LNCaP clone FGC (cell line): ENCODE measurements around the gene UBE2D4.
"Not testable (repeated sequence)": the region's sequence is repeated elsewhere in the genome, so short reads cannot be mapped to it uniquely, and the experiment has no call there.

Experiments
- DNase-seq: peaks from one replicate; pipeline ENCODE4 v3.0.0-alpha.2; 2011; ENCODE audit warnings: low read depth
- H3K4me3 ChIP-seq: 2 replicates; pipeline ENCODE4 v1.5.1; 2011; ENCODE audit warnings: mild to moderate bottlenecking, low read depth, low read length, control low read depth
- TF ChIP-seq, protein P1 (sequence below): IDR thresholded peaks from 2 replicates; pipeline ENCODE4 v1.5.1; 2012; ENCODE audit warnings: mild to moderate bottlenecking; ENCODE audit not compliant: control insufficient read depth, insufficient read depth; ENCODE audit errors: extremely low read depth

The UBE2D4 gene

DNA sequence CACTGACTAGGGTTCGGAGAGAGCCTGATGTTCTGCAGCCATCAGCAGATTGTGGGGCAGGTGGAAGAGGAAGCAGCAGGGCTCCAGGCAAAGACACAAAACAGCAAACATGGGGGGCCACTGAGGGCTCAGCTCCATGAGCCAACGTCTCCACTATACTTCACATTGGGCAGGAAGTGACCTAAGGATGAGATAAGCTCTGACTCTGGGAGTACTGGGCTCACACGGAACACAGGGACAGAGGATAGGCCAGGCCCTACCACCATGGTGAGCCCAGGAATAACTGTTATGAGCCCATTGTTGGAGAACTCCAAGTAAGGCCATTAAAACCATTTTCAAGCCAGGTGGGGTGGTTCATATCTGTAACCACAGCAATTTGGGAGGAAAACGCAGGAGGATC is 42.0 kb upstream of the UBE2D4 start:
- no peak for DNase-seq
- TF ChIP-seq, protein P1, sequence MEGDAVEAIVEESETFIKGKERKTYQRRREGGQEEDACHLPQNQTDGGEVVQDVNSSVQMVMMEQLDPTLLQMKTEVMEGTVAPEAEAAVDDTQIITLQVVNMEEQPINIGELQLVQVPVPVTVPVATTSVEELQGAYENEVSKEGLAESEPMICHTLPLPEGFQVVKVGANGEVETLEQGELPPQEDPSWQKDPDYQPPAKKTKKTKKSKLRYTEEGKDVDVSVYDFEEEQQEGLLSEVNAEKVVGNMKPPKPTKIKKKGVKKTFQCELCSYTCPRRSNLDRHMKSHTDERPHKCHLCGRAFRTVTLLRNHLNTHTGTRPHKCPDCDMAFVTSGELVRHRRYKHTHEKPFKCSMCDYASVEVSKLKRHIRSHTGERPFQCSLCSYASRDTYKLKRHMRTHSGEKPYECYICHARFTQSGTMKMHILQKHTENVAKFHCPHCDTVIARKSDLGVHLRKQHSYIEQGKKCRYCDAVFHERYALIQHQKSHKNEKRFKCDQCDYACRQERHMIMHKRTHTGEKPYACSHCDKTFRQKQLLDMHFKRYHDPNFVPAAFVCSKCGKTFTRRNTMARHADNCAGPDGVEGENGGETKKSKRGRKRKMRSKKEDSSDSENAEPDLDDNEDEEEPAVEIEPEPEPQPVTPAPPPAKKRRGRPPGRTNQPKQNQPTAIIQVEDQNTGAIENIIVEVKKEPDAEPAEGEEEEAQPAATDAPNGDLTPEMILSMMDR, result no peak
- H3K4me3 ChIP-seq, result no peak overlapping the region

DNA sequence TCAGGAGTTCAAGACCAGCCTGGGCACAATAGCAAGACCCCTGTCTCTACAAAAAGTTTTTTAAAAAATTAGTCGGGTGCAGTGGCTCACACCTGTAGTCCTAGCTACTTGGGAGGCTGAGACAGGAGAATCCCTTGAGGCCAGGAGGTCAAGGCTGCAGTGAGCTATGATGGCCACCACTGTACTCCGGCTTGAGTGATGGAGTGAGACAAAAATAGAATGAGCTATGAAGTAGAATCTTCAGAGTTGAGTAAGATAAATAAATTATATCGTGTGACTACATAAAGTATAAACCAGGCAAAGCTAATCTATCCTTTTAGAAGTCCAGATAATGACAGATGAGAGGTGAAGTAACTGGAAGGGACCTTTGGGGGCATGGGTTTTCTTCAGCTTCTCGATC is 41.6 kb upstream of the UBE2D4 start:
- TF ChIP-seq, protein P1, result no peak
- DNase-seq, result no peak
- no peak overlapping the region for H3K4me3 ChIP-seq

DNA sequence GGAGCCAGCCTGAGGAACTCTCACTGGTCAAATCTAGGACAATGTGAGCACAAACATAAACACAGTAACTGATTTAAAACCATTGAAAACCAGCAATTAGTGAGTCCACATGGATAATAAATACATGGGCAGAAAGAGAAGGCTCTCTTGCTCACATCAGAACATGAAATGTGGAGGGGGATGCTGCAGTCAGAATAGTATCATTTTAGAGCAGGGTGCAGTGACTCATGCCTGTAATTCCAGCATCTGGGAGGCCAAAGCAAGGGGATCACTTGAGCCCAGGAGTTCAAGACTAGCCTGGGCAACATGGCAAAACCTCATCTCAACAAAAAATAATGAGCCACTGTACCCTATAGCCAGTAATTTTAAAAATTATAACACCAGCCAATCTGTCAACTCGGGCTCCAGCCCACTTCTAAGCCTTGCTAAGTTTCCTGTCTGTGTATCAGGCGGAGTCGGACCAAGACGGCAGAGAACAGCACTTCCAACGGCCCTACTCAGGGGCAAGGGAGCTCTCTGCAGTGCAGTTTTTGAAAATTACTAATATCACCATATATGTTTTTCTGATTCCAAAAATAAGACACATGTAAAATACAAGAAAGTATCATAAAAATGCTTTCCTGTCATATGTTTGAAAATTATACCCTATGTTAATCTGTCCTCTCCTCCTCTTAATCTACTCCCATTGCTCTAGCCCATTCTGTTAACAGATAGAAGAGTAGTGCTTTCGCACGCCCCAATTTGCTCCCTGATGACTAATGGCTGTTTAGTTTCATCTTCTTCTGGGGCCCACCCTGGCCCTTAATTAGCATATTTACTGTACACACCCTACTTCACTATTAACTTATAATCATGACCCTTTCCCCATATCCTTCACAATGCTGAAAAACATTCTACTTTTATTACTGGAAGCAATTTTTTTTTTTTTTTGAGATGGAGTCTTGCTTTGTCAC is 37.0 kb upstream of the UBE2D4 start:
- no peak overlapping the region for H3K4me3 ChIP-seq
- no peak for DNase-seq
- TF ChIP-seq, protein P1, result no peak

DNA sequence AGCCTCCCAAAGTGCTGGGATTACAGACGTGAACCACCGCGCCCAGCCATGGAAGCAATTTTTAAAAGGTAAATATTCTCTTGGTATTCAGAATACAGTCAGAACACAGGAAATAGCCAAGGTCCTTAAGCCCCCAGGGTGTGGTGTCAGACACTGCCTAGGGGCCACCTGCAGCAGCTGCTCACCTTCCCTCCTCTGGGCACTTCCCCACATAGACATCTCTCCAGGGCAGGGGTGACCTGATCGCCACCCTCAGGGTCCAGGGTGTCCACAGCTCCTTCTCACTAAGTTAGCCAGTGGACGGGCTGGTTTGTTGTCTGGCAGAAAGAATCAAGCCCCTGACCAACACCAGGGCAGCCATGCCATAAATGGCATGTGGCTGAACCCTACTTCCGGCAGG is 35.8 kb upstream of the UBE2D4 start:
- no peak for DNase-seq
- no peak overlapping the region for H3K4me3 ChIP-seq
- TF ChIP-seq, protein P1, result no peak

DNA sequence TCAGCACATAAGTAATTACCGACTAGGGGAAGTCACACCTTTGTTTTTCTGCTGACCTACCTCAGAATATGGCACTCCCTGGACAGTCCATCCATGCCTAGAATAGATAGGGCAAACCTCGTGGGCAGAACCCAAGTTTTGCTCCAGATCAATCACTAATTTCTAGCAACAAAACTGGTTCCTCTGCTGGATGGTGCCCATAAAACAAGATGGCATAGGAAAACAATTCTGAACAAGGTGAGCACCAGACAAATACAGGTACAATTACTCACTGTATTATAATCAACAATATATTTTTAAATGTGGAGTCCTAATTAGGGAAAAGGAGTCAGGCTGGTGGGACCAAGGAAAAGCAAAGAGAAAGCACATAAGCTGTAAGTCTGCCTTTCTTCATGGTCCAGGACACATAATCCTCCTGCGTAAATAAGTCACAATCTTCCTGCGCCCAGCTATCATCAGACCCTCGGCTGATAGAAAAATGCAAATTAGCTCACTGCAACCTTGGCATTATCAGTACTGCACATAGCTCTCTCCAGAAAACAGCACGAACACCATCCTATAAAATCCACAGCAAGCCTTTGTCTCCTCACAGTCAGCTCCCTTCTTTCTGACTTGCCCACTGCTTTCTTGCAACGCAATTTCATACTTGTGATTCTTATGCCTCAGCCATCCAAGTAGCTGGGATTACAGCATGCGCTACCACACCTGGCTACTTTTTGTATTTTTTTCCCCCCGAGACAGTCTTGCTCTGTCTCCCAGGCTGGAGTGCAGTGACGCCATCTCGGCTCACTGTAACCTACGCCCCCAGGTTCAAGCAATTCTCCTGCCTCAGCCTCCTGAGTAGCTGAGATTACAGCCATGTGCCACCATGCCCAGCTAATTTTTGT is 34.9 kb upstream of the UBE2D4 start:
- peak; percentile 52 for DNase-seq
- peak overlapping the region; percentile 29 for H3K4me3 ChIP-seq
- TF ChIP-seq, protein P1, result no peak

DNA sequence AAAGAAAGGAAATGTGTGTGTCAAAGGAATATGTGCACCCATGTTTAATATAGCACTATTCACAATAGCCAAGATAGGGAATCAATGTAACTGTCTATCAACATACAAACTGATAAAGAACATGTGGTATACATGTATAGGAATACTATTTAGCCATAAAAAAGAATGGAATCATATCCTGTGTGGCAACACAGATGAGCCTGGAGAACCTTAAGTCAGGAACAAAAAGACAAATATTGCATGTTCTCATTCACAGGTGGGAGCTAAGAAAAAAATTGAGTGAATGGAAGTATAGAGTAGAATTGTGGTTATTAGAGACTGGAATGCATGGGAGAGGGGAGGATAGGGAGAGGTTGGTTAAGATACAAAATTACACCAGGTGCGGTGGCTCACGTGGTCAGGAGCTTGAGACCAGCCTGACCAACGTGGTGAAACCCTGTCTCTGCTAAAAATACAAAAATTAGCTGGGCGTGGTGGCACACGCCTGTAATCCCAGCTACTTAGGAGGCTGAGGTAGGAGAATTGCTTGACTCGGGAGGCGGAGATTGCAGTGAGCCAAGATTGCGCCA is 30.3 kb upstream of the UBE2D4 start:
- DNase-seq, result no peak
- H3K4me3 ChIP-seq, result no peak overlapping the region
- TF ChIP-seq, protein P1, result no peak

DNA sequence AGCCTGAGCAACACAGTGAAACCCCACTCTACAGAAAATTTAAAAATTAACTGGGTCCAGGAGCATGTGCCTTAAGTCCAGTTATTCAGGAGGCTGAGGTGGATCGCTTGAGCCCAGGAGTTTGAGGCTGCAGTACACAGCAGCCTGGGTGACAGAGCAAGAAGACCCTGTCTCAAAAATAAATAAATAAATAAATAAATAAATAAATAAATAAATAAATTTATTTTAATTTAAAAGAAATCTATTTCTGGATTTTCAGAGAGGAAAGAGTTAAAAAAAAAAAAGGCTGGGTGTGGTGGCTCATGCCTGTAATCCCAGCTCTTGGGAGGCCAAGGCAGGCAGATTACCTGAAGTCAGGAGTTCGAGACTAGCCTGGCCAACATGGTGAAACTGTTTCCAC is 27.7 kb upstream of the UBE2D4 start:
- H3K4me3 ChIP-seq, DNase-seq: not testable (repeated sequence)
